Lung (tissue), 12 donors: ENCODE measurements around the gene NUP210L. TPM values are rescaled to one million over a fixed set of nuclear protein-coding genes. Genes with fewer than 3 reads are reported as not detected.
"Not testable (repeated sequence)": the region's sequence is repeated elsewhere in the genome, so short reads cannot be mapped to it uniquely, and the experiment has no call there.

Source experiments
- ATAC-seq: fragments of 200-7000 bp; cut with Tn5 transposase; one replicate; pipeline ENCODE4 v1.9.1; 2020; ENCODE audit warnings: moderate number of reproducible peaks; ENCODE audit not compliant: insufficient read depth, low FRiP score
- DNase-seq, 3 donors: peaks; one replicate each; pipeline ENCODE4 v3.0.0-alpha.2; 2013 to 2017
- H3K27ac ChIP-seq, 2 donors: one replicate each; pipeline ENCODE4 v1.5.1; 2013; ENCODE audit warnings: mild to moderate bottlenecking in 2 of 2, moderate library complexity in 2 of 2, control low read depth in 1 of 2, inconsistent platforms in 1 of 2, low read depth in 1 of 2, low read length in 1 of 2
- H3K27me3 ChIP-seq, 3 donors: one replicate each; pipeline ENCODE4 v1.5.1; 2013; ENCODE audit warnings: low read length in 2 of 3; ENCODE audit not compliant: control insufficient read depth in 3 of 3, insufficient read depth in 3 of 3
- H3K36me3 ChIP-seq, 4 donors: one replicate each; pipeline ENCODE4 v1.5.1; 2013; ENCODE audit warnings: low read length in 4 of 4, mild to moderate bottlenecking in 1 of 4, moderate library complexity in 1 of 4; ENCODE audit not compliant: control insufficient read depth in 4 of 4, insufficient read depth in 4 of 4
- H3K4me1 ChIP-seq, 5 donors: one replicate each; pipeline ENCODE4 v1.5.1; 2013; ENCODE audit warnings: low read length in 5 of 5, mild to moderate bottlenecking in 2 of 5, moderate library complexity in 1 of 5; ENCODE audit not compliant: control insufficient read depth in 5 of 5, insufficient read depth in 5 of 5
- H3K4me3 ChIP-seq: one replicate; pipeline ENCODE4 v1.5.1; 2013; ENCODE audit warnings: mild to moderate bottlenecking, control low read depth, moderate library complexity
- H3K9ac ChIP-seq, 2 donors: one replicate each; pipeline ENCODE4 v1.5.1; 2013; ENCODE audit warnings: low read length in 2 of 2, control low read depth in 1 of 2; ENCODE audit not compliant: insufficient read depth in 1 of 2
- H3K9me3 ChIP-seq, 4 donors: one replicate each; pipeline ENCODE4 v1.5.1; 2013; ENCODE audit warnings: low read length in 3 of 4, mild to moderate bottlenecking in 1 of 4, moderate library complexity in 1 of 4; ENCODE audit not compliant: control insufficient read depth in 4 of 4, insufficient read depth in 3 of 4
- CTCF ChIP-seq: IDR thresholded peaks from 2 replicates; pipeline ENCODE4 v1.5.1; 2012; ENCODE audit warnings: mild to moderate bottlenecking; ENCODE audit errors: control extremely low read depth, extremely low read depth
- WGBS, 2 donors: extraction: QIAGEN DNeasy Blood & Tissue Kit; methylation state at CpG; one replicate each; pipeline ENCODE4 v1.1.7; 2013; 5-methylcytosine and 5-hydroxymethylcytosine counted together
- polyA plus RNA-seq, 2 donors: library from polyadenylated mRNA; stranded (reverse); fragments of 200-250 nt; gene quantifications; one replicate each; pipeline ENCODE4 v1.2.1, GENCODE V29; 2013
- total RNA-seq, 2 donors: library from RNA; depleted of rRNA in 1 of 2; stranded (reverse); fragments of >200 nt in 1 of 2; gene quantifications; one replicate each; pipeline ENCODE4 v1.2.1, GENCODE V29; 2014 to 2021
- donor health status: control.
- donor health status: control.
- donor health status: Bipolar disorder and iron deficiency.
- donor health status: healthy.
- donor health status: DM: yes; HTN: yes; CAD: no.

The NUP210L gene
- total and polyA plus RNA-seq, 4 donors: 0.03 to 0.26 (median 0.09) TPM

GRCh38 chr1:154115180-154115579, 39.7 kb downstream of the NUP210L start:
- WGBS, 2 donors: 35 to 41% methylated on average over 1 of the region's 1 CpG

GRCh38 chr1:154104433-154105082, 50.3 kb downstream of the NUP210L start:
- DNase-seq (no peak), ATAC-seq (no peak)
- Histone ChIP-seq H3K4me3 (no peak overlapping the region), H3K27me3 (no peaks in the 10 kb centered on the region), H3K27ac (no peak overlapping the region), H3K9me3 (no peaks in the 10 kb centered on the region), H3K4me1 (no peaks in the 10 kb centered on the region), H3K36me3 (no peaks in the 10 kb centered on the region), H3K9ac (no peak overlapping the region)
- no peak for TF ChIP-seq CTCF
- WGBS, 2 donors: 84 to 86% methylated on average over 3 of the region's 3 CpGs

More at GRCh38 chr1:154115180-154115579, 39.7 kb downstream of the NUP210L start:
- no peak overlapping the region for H3K4me3 ChIP-seq
- ATAC-seq (no peak), DNase-seq (peak in 2 of 3 donors; percentile 21 to 27)
- H3K4me1 ChIP-seq: no peaks in the 10 kb centered on the region
- H3K27me3 ChIP-seq: no peaks in the 10 kb centered on the region
- no peaks in the 10 kb centered on the region for H3K9me3 ChIP-seq
- no peak overlapping the region for H3K27ac ChIP-seq
- TF ChIP-seq CTCF: no peak
- no peaks in the 10 kb centered on the region for H3K36me3 ChIP-seq
- no peak overlapping the region for H3K9ac ChIP-seq

GRCh38 chr1:154100141-154100540, 54.7 kb downstream of the NUP210L start:
- not testable (repeated sequence) for H3K36me3 ChIP-seq, ATAC-seq, H3K27ac ChIP-seq, H3K9me3 ChIP-seq, H3K9ac ChIP-seq, H3K27me3 ChIP-seq, H3K4me1 ChIP-seq, DNase-seq, H3K4me3 ChIP-seq
- 94 to 97% methylated on average over 5 of the region's 5 CpGs for WGBS, 2 donors

- WGBS, 2 donors: 79 to 93% methylated on average over 2 of the region's 2 CpGs
- H3K36me3 ChIP-seq: no peaks in the 10 kb centered on the region
- ATAC-seq (no peak), DNase-seq (no peak)
- no peaks in the 10 kb centered on the region for H3K9me3 ChIP-seq
- no peak overlapping the region for H3K27ac ChIP-seq
- no peaks in the 10 kb centered on the region for H3K4me1 ChIP-seq
- no peak for TF ChIP-seq CTCF
- no peak overlapping the region for H3K9ac ChIP-seq
- H3K4me3 ChIP-seq: no peak overlapping the region
- H3K27me3 ChIP-seq: no peaks in the 10 kb centered on the region
Observed at GRCh38 chr1:154097873-154098272, 57.0 kb downstream of the NUP210L start.
